Gastroesophageal sphincter (tissue), 3 donors: ENCODE measurements around the gene GPRC5D.

Source experiments
- EP300 ChIP-seq: sonication (generic); formaldehyde crosslinking; IDR thresholded peaks from one replicate; pipeline ENCODE4 v1.6.1; 2017; ENCODE audit warnings: antibody characterized with exemption, mild to moderate bottlenecking
- POLR2A ChIP-seq, 2 donors: fragments of 450-650 bp; IDR thresholded peaks; one replicate each; pipeline ENCODE4 v1.6.1; 2017; ENCODE audit warnings: antibody characterized with exemption in 2 of 2, mild to moderate bottlenecking in 2 of 2, moderate library complexity in 1 of 2
- POLR2AphosphoS5 ChIP-seq: sonication (generic); formaldehyde crosslinking; IDR thresholded peaks from one replicate; pipeline ENCODE4 v1.6.1; 2017; ENCODE audit warnings: antibody characterized with exemption
- TF ChIP-seq, protein P1 (sequence below), 4 experiments: fragments of 200-600 bp in 2 of 4; fragments of 450-650 bp in 2 of 4; sonication (generic) in 1 of 4; IDR thresholded peaks; one replicate each; pipeline ENCODE4 v1.5.1; 2017 to 2019; ENCODE audit warnings: antibody characterized with exemption in 4 of 4, mild to moderate bottlenecking in 2 of 4, moderate library complexity in 2 of 4

DNA sequence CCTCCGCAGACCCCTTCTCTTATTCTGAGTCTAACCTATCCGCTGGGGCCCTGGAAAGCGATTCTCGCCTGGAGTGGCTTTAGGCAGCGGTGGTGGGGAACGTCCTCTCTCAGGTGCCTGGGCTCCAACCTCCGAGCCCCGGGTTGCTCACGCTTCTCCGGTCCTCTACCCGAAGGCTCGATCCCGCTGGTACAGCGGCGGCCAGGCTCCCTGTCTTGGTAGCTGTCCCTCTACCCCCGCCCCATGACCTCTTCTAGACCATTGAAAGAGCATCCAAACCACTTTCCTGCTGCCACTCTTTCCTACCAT is 48.6 kb upstream of the GPRC5D start:
- TF ChIP-seq, protein P1, sequence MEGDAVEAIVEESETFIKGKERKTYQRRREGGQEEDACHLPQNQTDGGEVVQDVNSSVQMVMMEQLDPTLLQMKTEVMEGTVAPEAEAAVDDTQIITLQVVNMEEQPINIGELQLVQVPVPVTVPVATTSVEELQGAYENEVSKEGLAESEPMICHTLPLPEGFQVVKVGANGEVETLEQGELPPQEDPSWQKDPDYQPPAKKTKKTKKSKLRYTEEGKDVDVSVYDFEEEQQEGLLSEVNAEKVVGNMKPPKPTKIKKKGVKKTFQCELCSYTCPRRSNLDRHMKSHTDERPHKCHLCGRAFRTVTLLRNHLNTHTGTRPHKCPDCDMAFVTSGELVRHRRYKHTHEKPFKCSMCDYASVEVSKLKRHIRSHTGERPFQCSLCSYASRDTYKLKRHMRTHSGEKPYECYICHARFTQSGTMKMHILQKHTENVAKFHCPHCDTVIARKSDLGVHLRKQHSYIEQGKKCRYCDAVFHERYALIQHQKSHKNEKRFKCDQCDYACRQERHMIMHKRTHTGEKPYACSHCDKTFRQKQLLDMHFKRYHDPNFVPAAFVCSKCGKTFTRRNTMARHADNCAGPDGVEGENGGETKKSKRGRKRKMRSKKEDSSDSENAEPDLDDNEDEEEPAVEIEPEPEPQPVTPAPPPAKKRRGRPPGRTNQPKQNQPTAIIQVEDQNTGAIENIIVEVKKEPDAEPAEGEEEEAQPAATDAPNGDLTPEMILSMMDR (IDR thresholded peaks at IDR 0.05), result no peak
- TF ChIP-seq POLR2AphosphoS5 (no peak), POLR2A (IDR thresholded peaks at IDR 0.05) (no peak), EP300 (no peak)
